ENCODE data around the gene SHF.

Gene SHF

DNA sequence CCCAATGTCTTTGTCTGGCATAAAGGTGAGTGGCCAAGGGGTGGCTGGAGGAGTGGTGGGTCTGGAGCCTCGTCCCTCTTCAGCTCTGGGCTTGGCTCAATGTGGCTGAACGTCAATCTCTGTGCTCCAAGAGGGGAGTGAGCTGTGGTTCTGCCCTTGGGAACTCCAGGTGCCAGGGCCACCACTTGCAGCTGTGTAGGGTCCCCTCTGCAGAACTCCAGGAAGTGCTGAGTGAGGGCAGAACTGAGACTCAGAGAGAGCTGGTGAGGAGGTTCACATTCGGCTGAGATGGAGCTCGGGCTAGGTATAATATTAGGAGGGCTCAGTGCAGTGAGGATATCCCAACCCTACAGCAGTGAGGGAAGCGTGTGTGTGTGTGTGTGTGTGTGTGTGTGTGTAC is 46.4 kb downstream of the SHF start:
- Histone ChIP-seq H3K27ac (ENCODE audit: low read depth, low read length) (no peak overlapping the region), H4K20me1 (ENCODE audit: control insufficient read depth, insufficient read depth, low read depth, low read length) (no peaks in the 10 kb centered on the region), H3K9me2 (replicated peaks; ENCODE audit: control insufficient read depth, low read length) (no peaks in the 10 kb centered on the region), H3K27me3 (ENCODE audit: control insufficient read depth, low read length) (no peaks in the 10 kb centered on the region), H3K4me3 (ENCODE audit: low read length) (no peak overlapping the region), H3K79me2 (ENCODE audit: control insufficient read depth, low read length) (no peaks in the 10 kb centered on the region), H3K9me3 (ENCODE audit: control insufficient read depth, insufficient read depth, low read length) (no peaks in the 10 kb centered on the region), H3K4me2 (ENCODE audit: low read length) (no peak overlapping the region), H3F3A (ENCODE audit: control insufficient read depth, insufficient read depth) (no peaks in the 10 kb centered on the region), H3K4me1 (ENCODE audit: control insufficient read depth, low read length) (no peaks in the 10 kb centered on the region), H3K36me3 (ENCODE audit: control insufficient read depth, low read length) (no peaks in the 10 kb centered on the region)
- TF ChIP-seq, protein P1, sequence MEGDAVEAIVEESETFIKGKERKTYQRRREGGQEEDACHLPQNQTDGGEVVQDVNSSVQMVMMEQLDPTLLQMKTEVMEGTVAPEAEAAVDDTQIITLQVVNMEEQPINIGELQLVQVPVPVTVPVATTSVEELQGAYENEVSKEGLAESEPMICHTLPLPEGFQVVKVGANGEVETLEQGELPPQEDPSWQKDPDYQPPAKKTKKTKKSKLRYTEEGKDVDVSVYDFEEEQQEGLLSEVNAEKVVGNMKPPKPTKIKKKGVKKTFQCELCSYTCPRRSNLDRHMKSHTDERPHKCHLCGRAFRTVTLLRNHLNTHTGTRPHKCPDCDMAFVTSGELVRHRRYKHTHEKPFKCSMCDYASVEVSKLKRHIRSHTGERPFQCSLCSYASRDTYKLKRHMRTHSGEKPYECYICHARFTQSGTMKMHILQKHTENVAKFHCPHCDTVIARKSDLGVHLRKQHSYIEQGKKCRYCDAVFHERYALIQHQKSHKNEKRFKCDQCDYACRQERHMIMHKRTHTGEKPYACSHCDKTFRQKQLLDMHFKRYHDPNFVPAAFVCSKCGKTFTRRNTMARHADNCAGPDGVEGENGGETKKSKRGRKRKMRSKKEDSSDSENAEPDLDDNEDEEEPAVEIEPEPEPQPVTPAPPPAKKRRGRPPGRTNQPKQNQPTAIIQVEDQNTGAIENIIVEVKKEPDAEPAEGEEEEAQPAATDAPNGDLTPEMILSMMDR (IDR thresholded peaks at IDR 0.05; ENCODE audit: low read depth, low read length, poor library complexity, severe bottlenecking), result no peak
- TF ChIP-seq EZH2phosphoT487 (IDR thresholded peaks at IDR 0.05; ENCODE audit: borderline replicate concordance, low read length), result no peak

GRCh38 chr15:45140557-45141250 is 47.1 kb downstream of the SHF start:
- no peaks in the 10 kb centered on the region for H3F3A ChIP-seq (ENCODE audit: control insufficient read depth, insufficient read depth)
- no peaks in the 10 kb centered on the region for H3K27me3 ChIP-seq (ENCODE audit: control insufficient read depth, low read length)
- no peaks in the 10 kb centered on the region for H3K9me3 ChIP-seq (ENCODE audit: control insufficient read depth, insufficient read depth, low read length)
- no peak overlapping the region for H3K4me3 ChIP-seq (ENCODE audit: low read length)
- TF ChIP-seq, protein P1 (IDR thresholded peaks at IDR 0.05; ENCODE audit: low read depth, low read length, poor library complexity, severe bottlenecking), result no peak
- no peak for TF ChIP-seq EZH2phosphoT487 (IDR thresholded peaks at IDR 0.05; ENCODE audit: borderline replicate concordance, low read length)
- no peaks in the 10 kb centered on the region for H3K36me3 ChIP-seq (ENCODE audit: control insufficient read depth, low read length)
- no peak overlapping the region for H3K4me2 ChIP-seq (ENCODE audit: low read length)
- no peaks in the 10 kb centered on the region for H3K4me1 ChIP-seq (ENCODE audit: control insufficient read depth, low read length)
- H3K79me2 ChIP-seq (ENCODE audit: control insufficient read depth, low read length), result no peaks in the 10 kb centered on the region
- no peaks in the 10 kb centered on the region for H4K20me1 ChIP-seq (ENCODE audit: control insufficient read depth, insufficient read depth, low read depth, low read length)
- H3K9me2 ChIP-seq (replicated peaks; ENCODE audit: control insufficient read depth, low read length), result no peaks in the 10 kb centered on the region
- H3K27ac ChIP-seq (ENCODE audit: low read depth, low read length), result no peak overlapping the region

- H3F3A ChIP-seq (ENCODE audit: control insufficient read depth, insufficient read depth), result no peaks in the 10 kb centered on the region
- no peaks in the 10 kb centered on the region for H4K20me1 ChIP-seq (ENCODE audit: control insufficient read depth, insufficient read depth, low read depth, low read length)
- no peaks in the 10 kb centered on the region for H3K9me3 ChIP-seq (ENCODE audit: control insufficient read depth, insufficient read depth, low read length)
- H3K79me2 ChIP-seq (ENCODE audit: control insufficient read depth, low read length), result no peaks in the 10 kb centered on the region
- no peak overlapping the region for H3K4me3 ChIP-seq (ENCODE audit: low read length)
- no peak overlapping the region for H3K27ac ChIP-seq (ENCODE audit: low read depth, low read length)
- no peaks in the 10 kb centered on the region for H3K36me3 ChIP-seq (ENCODE audit: control insufficient read depth, low read length)
- H3K27me3 ChIP-seq (ENCODE audit: control insufficient read depth, low read length), result no peaks in the 10 kb centered on the region
- H3K9me2 ChIP-seq (replicated peaks; ENCODE audit: control insufficient read depth, low read length), result no peaks in the 10 kb centered on the region
- H3K4me2 ChIP-seq (ENCODE audit: low read length), result no peak overlapping the region
- TF ChIP-seq EZH2phosphoT487 (IDR thresholded peaks at IDR 0.05; ENCODE audit: borderline replicate concordance, low read length), result no peak
- TF ChIP-seq, protein P1 (IDR thresholded peaks at IDR 0.05; ENCODE audit: low read depth, low read length, poor library complexity, severe bottlenecking), result no peak
- H3K4me1 ChIP-seq (ENCODE audit: control insufficient read depth, low read length), result no peaks in the 10 kb centered on the region
Measured at GRCh38 chr15:45139770-45140169, 48.0 kb downstream of the SHF start.
